Neural cell (in vitro differentiated cells): Measurements from ENCODE around the gene TAGLN3.

Experiments used
- EP300 ChIP-seq: fragments of 450-650 bp; conservative IDR thresholded peaks from 2 replicates; pipeline ENCODE4 v1.6.1; 2014; ENCODE audit warnings: antibody characterized with exemption, mild to moderate bottlenecking, moderate library complexity; ENCODE audit not compliant: poor library complexity, severe bottlenecking
- EZH2 ChIP-seq: fragments of 200-600, 300-800 bp; shearing (Covaris generic), sonication (generic); IDR thresholded peaks from 2 replicates; pipeline ENCODE4 v1.6.1; 2014; ENCODE audit warnings: antibody characterized with exemption, low read length, borderline replicate concordance, mild to moderate bottlenecking; ENCODE audit not compliant: insufficient read depth, poor library complexity, severe bottlenecking
- MXI1 ChIP-seq: fragments of 450-650 bp; conservative IDR thresholded peaks from 2 replicates; pipeline ENCODE4 v1.6.1; 2014; ENCODE audit warnings: antibody characterized with exemption, mild to moderate bottlenecking; ENCODE audit not compliant: poor library complexity, severe bottlenecking
- POLR2AphosphoS5 ChIP-seq: IDR thresholded peaks from 2 replicates; pipeline ENCODE4 v1.6.1; 2012
- RAD21 ChIP-seq: fragments of 450-650 bp; conservative IDR thresholded peaks from 2 replicates; pipeline ENCODE4 v1.6.1; 2014; ENCODE audit warnings: antibody characterized with exemption, mild to moderate bottlenecking, moderate library complexity
- SMC3 ChIP-seq: fragments of 450-650 bp; conservative IDR thresholded peaks from 2 replicates; pipeline ENCODE4 v1.6.1; 2014; ENCODE audit warnings: antibody characterized with exemption, mild to moderate bottlenecking, moderate library complexity; ENCODE audit not compliant: poor library complexity
- TAF1 ChIP-seq: IDR thresholded peaks from 2 replicates; pipeline ENCODE4 v1.6.1; 2012; ENCODE audit warnings: low read depth
- TF ChIP-seq, protein P1 (sequence below): fragments of 450-650 bp; IDR thresholded peaks from 2 replicates; pipeline ENCODE4 v1.5.1; 2014; ENCODE audit warnings: antibody characterized with exemption, mild to moderate bottlenecking, moderate library complexity; ENCODE audit not compliant: poor library complexity, severe bottlenecking

DNA sequence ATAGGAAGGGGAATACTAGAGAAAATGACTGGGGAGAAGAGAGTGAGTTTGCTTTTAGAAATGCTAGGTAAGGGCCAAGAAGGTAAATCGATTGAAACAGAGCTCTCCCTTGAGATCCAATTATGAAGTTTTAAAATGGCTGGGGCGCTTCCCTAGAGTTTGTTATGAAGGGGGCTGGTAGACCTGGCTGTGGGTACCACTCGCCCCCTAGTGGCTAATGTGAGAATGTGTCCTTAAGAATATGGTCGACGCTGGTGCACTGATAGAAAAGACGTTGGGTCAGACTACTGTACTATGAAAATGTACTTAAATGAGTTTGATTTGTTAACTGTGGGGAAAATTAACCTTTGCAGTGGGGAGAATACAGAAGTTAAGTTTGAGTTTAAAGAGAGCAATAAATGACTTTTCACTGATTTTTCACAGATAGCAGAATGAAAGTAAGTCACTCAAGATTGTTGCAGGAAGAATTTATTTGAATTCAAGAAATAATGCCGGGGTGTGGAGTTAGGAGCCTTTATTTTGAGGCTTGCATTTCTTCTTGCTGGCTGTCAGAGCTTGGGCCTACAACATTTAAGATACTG, 45.0 kb downstream of the TAGLN3 start:
- TF ChIP-seq, protein P1, sequence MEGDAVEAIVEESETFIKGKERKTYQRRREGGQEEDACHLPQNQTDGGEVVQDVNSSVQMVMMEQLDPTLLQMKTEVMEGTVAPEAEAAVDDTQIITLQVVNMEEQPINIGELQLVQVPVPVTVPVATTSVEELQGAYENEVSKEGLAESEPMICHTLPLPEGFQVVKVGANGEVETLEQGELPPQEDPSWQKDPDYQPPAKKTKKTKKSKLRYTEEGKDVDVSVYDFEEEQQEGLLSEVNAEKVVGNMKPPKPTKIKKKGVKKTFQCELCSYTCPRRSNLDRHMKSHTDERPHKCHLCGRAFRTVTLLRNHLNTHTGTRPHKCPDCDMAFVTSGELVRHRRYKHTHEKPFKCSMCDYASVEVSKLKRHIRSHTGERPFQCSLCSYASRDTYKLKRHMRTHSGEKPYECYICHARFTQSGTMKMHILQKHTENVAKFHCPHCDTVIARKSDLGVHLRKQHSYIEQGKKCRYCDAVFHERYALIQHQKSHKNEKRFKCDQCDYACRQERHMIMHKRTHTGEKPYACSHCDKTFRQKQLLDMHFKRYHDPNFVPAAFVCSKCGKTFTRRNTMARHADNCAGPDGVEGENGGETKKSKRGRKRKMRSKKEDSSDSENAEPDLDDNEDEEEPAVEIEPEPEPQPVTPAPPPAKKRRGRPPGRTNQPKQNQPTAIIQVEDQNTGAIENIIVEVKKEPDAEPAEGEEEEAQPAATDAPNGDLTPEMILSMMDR = peak; percentile 92
- TF ChIP-seq MXI1 (no peak), TAF1 (no peak), POLR2AphosphoS5 (no peak), RAD21 (peak; percentile 87), EZH2 (no peak), EP300 (no peak), SMC3 (peak; percentile 87)
